Epithelial cell of esophagus (primary cell): ENCODE data around the gene ANK2.
"Not testable (repeated sequence)": the region's sequence is repeated elsewhere in the genome, so short reads cannot be mapped to it uniquely, and the experiment has no call there.

Experiments
- DNase-seq: peaks from one replicate; pipeline ENCODE4 v3.0.0; 2010; ENCODE audit warnings: low read depth
- H3K4me3 ChIP-seq: 2 replicates; pipeline ENCODE4 v1.5.1; 2011; ENCODE audit warnings: mild to moderate bottlenecking, low read length, control low read depth
- CTCF ChIP-seq: IDR thresholded peaks from 2 replicates; pipeline ENCODE4 v1.5.1; 2011; ENCODE audit warnings: low read depth, mild to moderate bottlenecking, low read length, control low read depth, inconsistent platforms; ENCODE audit not compliant: insufficient read depth; ENCODE audit errors: missing control alignments

ANK2 gene

GRCh38 chr4:113179996-113180395 is 130.5 kb downstream of the ANK2 start:
- DNase-seq: peak; percentile 9
- no peak for TF ChIP-seq CTCF
- H3K4me3 ChIP-seq: no peak overlapping the region

- H3K4me3 ChIP-seq: no peak overlapping the region
- TF ChIP-seq CTCF: no peak
- DNase-seq: peak; percentile 11
Observed at GRCh38 chr4:113181289-113182007, 132.0 kb downstream of the ANK2 start.

GRCh38 chr4:113183032-113183605 is 133.7 kb downstream of the ANK2 start:
- H3K4me3 ChIP-seq: no peak overlapping the region
- DNase-seq: no peak
- no peak for TF ChIP-seq CTCF

GRCh38 chr4:113186220-113186619 is 136.8 kb downstream of the ANK2 start:
- H3K4me3 ChIP-seq, DNase-seq: not testable (repeated sequence)

GRCh38 chr4:113186913-113187312 is 137.5 kb downstream of the ANK2 start:
- no peak for TF ChIP-seq CTCF
- no peak for DNase-seq
- no peak overlapping the region for H3K4me3 ChIP-seq

- TF ChIP-seq CTCF: no peak
- no peak for DNase-seq
- no peak overlapping the region for H3K4me3 ChIP-seq
Observed at GRCh38 chr4:113187358-113187757, 137.9 kb downstream of the ANK2 start.

GRCh38 chr4:113189546-113189945 is 140.1 kb downstream of the ANK2 start:
- H3K4me3 ChIP-seq: no peak overlapping the region
- DNase-seq: no peak
- TF ChIP-seq CTCF: no peak
